ENCODE measurements around the gene CAPN9.

Gene CAPN9

GRCh38 chr1:230797376-230797920 is 50.3 kb downstream of the CAPN9 start:
- DNase-seq (ENCODE audit: low read depth, low spot score), result no peak

DNA sequence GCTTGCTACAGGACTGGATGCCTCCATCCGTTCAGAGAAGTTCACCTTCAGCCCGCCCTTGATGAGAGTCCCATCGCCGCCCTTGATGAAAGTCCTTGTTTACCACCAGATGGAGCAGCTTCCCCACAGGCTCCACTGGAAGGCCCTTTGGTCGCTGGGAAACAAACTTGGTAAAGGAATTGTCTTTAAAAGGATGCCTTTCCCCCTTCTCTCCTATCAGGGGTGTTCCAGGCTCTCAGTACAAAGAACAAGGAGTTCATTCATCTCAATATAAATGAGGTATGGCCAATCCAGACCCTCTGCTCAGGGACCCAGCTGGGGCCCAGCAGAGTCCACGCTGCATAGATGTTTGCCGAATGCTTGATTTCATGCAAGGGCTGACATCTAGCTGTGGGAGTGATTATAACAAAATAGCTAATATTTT is 50.8 kb downstream of the CAPN9 start:
- DNase-seq (ENCODE audit: low read depth, low spot score), result no peak

- no peak for DNase-seq (ENCODE audit: low read depth, low spot score)
These were observed 51.3 kb downstream of the CAPN9 start for GRCh38 chr1:230798491-230798890.

- DNase-seq (ENCODE audit: low read depth, low spot score), result no peak
These were observed 54.0 kb downstream of the CAPN9 start for GRCh38 chr1:230800891-230801840.

DNA sequence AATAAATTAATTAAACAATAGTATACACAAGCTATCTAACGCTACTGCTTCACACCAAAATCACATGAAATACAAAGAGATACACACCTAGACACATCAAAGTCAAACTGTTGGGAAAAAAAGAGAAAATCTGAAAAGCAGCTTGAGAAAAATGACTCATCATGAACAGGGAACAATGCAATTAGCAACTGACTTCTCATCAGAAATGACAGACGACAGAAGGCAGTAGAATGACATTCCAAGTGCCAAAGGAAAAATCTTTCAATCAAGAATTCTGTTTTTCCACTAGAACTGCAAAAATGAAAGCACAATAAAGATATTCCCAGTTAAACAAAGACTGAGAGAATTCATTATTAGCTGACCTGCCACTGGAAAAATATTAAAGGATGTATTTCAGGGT is 57.2 kb downstream of the CAPN9 start:
- no peak for DNase-seq (ENCODE audit: low read depth, low spot score)

- DNase-seq (ENCODE audit: low read depth, low spot score), result no peak
These were observed 59.4 kb downstream of the CAPN9 start for GRCh38 chr1:230806552-230806951.

- DNase-seq (ENCODE audit: low read depth, low spot score), result no peak
These were observed 59.8 kb downstream of the CAPN9 start for GRCh38 chr1:230807029-230807428.

- no peak for DNase-seq (ENCODE audit: low read depth, low spot score)
These were observed 60.5 kb downstream of the CAPN9 start for GRCh38 chr1:230807561-230808280.

- DNase-seq (ENCODE audit: low read depth, low spot score), result no peak
These were observed 61.2 kb downstream of the CAPN9 start for GRCh38 chr1:230808281-230808872.

GRCh38 chr1:230809256-230809990 is 62.2 kb downstream of the CAPN9 start:
- DNase-seq (ENCODE audit: low read depth, low spot score), result no peak

- no peak for DNase-seq (ENCODE audit: low read depth, low spot score)
These were observed 65.4 kb downstream of the CAPN9 start for GRCh38 chr1:230812568-230812967.

DNA sequence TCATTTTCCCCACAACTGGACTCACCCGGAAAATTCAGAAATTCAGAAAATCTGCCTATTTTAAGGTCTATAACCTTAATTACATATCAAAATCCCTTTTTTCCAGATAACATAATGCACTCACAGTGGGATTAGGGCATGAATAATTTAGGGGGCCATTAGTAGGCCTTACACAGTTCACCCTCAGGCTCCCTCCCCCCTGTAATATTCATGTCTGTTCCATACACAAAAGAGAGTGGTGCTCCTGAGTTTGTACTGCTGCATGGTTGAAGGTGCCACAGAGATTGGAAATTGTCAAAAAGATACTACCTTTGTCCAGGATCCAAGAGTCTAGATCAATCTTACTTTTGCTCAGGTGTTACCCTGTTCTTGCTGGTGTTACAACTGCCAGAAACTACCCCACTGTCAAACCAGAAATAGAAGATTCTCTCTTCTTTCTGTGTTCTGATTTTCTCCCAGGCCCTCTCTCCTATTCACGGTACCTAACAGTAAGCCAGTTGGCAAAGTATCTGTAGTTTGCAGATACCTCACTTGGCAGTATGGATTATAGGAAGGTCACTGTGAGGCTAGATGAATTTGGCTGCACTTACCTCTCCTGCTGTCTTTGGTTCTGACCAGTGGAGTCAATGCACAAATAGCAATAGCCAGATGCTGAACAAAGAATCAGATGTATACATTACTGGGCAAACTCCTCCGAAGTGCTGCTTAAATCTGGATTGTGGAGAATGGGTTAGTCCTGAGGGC is 67.9 kb downstream of the CAPN9 start:
- DNase-seq (ENCODE audit: low read depth, low spot score), result no peak

DNA sequence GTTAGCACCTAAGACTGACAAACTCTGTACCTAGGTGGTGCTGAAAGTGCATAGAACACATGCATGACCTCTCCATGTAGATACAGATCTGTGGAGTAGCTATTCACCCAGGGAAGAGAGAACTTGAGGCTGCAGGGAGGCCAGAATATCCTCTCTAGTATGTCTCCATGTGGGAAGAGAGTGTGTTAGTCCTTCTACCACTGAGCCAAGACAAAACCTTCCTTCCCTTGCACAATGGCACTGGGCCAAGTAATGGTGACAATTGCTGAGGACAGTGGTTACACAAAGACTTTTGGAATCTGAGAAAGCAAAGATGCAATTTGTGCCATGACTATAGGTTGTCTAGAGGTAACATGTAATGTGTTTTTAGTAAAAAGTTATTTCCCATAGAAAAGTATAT is 68.8 kb downstream of the CAPN9 start:
- DNase-seq (ENCODE audit: low read depth, low spot score), result no peak

DNA sequence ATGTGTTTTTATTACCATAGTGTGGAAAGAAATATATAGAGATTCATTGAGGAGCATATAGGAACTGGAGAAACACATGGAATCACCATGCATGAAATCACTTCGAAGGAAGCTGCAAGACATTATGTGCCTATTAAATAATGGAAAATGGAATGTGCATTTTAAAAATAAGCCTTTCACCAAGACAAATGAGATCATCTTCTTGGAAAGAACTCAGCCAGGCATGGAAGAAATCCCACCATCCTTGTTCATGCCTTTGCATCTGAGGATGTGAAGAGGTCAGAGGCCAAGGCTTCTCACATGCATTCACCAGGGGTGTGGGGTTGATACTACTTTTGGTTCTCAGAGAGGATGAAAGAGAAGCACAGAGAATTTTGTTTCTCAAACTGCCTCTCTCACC is 71.2 kb downstream of the CAPN9 start:
- DNase-seq (ENCODE audit: low read depth, low spot score), result no peak

DNA sequence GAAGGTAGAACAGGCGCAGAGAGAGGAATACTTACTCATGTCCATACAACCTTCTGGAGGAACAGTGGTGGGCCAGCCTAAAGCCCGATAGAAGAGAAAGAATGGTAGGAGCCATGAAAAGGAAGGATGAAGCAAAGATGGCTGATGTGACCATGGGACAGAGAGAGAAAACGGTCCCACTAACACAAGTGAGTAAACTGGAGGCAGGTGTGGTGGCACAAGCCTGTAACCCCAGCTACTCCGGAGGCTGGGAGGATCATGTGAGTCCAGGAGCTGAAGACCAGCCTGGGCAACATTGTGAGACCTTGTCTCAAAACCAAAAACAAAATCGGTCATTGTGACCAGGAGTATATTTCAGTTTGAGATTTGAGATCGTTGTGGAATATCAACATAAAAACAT is 71.7 kb downstream of the CAPN9 start:
- DNase-seq (ENCODE audit: low read depth, low spot score), result no peak

DNA sequence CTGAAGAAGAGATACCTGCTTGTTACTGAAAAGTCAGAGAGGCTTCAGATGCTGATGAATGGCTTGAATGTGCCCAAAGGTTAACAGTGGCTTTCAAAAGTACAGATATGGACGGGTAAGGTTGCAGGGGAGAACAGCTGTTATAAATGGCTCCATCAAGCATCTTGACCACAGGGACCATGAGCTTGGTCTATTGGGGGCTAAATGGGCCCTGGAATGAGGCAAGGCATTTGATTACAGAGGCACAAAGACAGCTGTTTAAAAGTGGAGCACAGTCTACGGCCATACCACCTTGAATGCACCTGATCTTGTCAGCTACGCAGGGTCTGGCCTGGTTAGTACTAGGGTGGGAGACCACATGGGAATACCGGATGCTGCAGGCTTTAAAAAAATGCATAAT is 72.8 kb downstream of the CAPN9 start:
- no peak for DNase-seq (ENCODE audit: low read depth, low spot score)

- no peak for DNase-seq (ENCODE audit: low read depth, low spot score)
These were observed 73.4 kb downstream of the CAPN9 start for GRCh38 chr1:230820568-230820967.

DNA sequence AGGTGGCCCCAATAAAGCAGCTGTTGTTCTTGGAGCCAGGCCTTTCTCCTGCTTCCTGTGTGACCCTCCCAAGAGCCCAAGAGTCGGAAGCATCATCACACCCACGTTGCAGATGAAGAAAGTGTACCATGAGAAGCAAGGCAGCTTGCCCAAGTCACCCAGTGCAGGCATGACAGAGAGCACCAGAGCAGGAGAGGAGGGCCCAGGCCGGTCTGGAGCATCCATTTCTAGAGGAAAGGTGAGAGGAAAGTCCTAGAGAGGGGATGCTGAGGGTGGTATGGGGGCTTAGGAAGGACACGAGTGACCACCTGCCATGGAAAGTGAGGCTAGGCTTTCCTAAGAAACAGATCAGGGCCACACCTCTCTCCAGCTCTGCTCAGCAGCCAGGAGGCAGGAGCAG is 74.2 kb downstream of the CAPN9 start:
- DNase-seq (ENCODE audit: low read depth, low spot score), result no peak

- no peak for DNase-seq (ENCODE audit: low read depth, low spot score)
These were observed 74.9 kb downstream of the CAPN9 start for GRCh38 chr1:230822092-230822581.

- DNase-seq (ENCODE audit: low read depth, low spot score), result no peak
These were observed 76.2 kb downstream of the CAPN9 start for GRCh38 chr1:230823426-230823825.
